RWPE2 (cell line): ENCODE measurements around the gene MAGEB3.

Experiments
- ATAC-seq: fragments of 200-7000 bp; cut with Tn5 transposase; 3 replicates; pipeline ENCODE4 v1.9.1; 2021; ENCODE audit warnings: low read depth
- DNase-seq: peaks from one replicate; pipeline ENCODE4 v3.0.0-alpha.2; 2020; ENCODE audit warnings: low spot score
- H3K27ac ChIP-seq: fragments of 450-650 bp; 2 replicates; pipeline ENCODE4 v1.5.1; 2017; ENCODE audit warnings: mild to moderate bottlenecking; ENCODE audit not compliant: poor library complexity, severe bottlenecking
- H3K27me3 ChIP-seq: fragments of 250-450 bp; sonication (Bioruptor Pico); 2 replicates; pipeline ENCODE4 v1.5.1; 2021; ENCODE audit warnings: mild to moderate bottlenecking, moderate library complexity; ENCODE audit not compliant: insufficient read depth, poor library complexity, severe bottlenecking
- H3K36me3 ChIP-seq: fragments of 250-450 bp; sonication (Bioruptor Pico); 2 replicates; pipeline ENCODE4 v1.5.1; 2020; ENCODE audit warnings: low read depth, mild to moderate bottlenecking, moderate library complexity
- H3K4me1 ChIP-seq: fragments of 250-450 bp; sonication (Bioruptor Pico); 2 replicates; pipeline ENCODE4 v1.5.1; 2021; ENCODE audit warnings: mild to moderate bottlenecking, moderate library complexity; ENCODE audit not compliant: insufficient read depth, poor library complexity, severe bottlenecking
- H3K4me3 ChIP-seq: fragments of 250-450 bp; sonication (Bioruptor Pico); 2 replicates; pipeline ENCODE4 v1.5.1; 2021; ENCODE audit warnings: mild to moderate bottlenecking, moderate library complexity; ENCODE audit not compliant: severe bottlenecking
- H3K9me3 ChIP-seq: fragments of 250-450 bp; sonication (Bioruptor Pico); 2 replicates; pipeline ENCODE4 v1.5.1; 2021; ENCODE audit warnings: mild to moderate bottlenecking, moderate library complexity; ENCODE audit not compliant: severe bottlenecking
- TF ChIP-seq, protein P1 (sequence below): fragments of 450-650 bp; IDR thresholded peaks from one replicate; pipeline ENCODE4 v1.5.1; 2017; ENCODE audit warnings: mild to moderate bottlenecking, moderate library complexity; ENCODE audit not compliant: poor library complexity, severe bottlenecking

Gene MAGEB3

DNA sequence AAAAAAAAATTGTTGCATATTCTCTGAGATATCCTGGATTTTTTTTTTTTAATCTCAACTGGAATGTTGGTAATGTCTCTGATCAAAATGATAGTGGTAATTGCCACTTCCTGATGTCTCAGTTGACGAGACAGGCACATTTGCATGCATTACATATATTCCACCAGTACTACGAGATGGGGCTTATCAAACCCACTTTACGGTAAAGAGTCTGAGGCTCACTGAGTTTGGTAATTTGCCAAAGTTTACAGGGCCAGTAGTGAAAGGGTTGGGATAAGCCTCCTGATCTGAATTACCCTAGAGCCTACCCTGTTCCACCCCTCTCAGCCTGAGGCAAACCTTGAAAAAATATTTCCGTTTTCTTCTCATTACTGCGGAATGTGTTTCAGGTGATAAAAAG, 9.8 kb upstream of the MAGEB3 start:
- Histone ChIP-seq H3K27me3 (no peaks in the 10 kb centered on the region), H3K4me1 (no peaks in the 10 kb centered on the region), H3K9me3 (no peaks in the 10 kb centered on the region), H3K4me3 (no peak overlapping the region), H3K36me3 (no peaks in the 10 kb centered on the region), H3K27ac (no peak overlapping the region)
- DNase-seq, result no peak
- TF ChIP-seq, protein P1, sequence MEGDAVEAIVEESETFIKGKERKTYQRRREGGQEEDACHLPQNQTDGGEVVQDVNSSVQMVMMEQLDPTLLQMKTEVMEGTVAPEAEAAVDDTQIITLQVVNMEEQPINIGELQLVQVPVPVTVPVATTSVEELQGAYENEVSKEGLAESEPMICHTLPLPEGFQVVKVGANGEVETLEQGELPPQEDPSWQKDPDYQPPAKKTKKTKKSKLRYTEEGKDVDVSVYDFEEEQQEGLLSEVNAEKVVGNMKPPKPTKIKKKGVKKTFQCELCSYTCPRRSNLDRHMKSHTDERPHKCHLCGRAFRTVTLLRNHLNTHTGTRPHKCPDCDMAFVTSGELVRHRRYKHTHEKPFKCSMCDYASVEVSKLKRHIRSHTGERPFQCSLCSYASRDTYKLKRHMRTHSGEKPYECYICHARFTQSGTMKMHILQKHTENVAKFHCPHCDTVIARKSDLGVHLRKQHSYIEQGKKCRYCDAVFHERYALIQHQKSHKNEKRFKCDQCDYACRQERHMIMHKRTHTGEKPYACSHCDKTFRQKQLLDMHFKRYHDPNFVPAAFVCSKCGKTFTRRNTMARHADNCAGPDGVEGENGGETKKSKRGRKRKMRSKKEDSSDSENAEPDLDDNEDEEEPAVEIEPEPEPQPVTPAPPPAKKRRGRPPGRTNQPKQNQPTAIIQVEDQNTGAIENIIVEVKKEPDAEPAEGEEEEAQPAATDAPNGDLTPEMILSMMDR, result no peak
- ATAC-seq, result no peak

DNA sequence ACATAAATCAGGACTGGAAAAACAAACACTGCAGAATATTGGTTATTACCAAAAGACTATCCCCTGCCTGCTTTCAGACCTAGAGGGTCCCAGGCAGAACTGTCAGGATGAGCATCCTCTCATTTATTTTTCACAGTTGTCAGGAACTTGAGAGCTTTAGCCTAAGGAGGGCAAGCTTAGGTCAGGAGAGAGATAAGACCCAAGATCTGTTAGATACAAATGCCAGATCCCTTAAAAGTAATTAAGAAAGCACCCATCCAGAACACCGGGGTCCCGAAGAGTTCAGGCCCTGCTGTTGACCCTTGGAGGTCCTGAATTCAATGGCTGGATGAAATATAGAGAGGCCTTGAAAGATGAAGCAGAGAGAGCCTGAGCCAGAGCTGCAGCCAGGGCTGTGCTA, 5.9 kb upstream of the MAGEB3 start:
- TF ChIP-seq, protein P1, result no peak
- no peak overlapping the region for H3K4me3 ChIP-seq
- no peaks in the 10 kb centered on the region for H3K36me3 ChIP-seq
- ATAC-seq (no peak), DNase-seq (no peak)
- H3K9me3 ChIP-seq, result no peaks in the 10 kb centered on the region
- H3K4me1 ChIP-seq, result no peaks in the 10 kb centered on the region
- no peak overlapping the region for H3K27ac ChIP-seq
- no peaks in the 10 kb centered on the region for H3K27me3 ChIP-seq

DNA sequence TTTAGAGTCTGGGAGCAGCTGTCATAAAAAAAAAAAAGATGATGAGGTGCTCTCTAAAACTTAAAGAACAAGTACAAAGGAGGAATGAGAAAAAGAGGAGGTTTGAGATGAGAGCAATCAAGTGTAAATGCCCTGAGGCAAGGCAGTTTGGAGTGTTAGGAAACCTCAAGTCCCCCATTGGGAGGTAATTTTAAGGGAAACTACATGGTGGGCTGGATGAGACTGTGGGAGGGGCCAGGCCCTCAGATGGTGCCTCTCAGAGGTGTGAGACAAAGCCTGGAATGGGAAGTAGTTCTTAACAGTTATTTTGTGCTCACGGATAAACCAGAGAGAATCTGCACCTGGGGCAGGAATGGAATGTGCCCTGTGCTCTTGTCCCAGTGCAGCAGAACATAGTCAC, 1.9 kb upstream of the MAGEB3 start:
- no peak overlapping the region for H3K4me3 ChIP-seq
- H3K9me3 ChIP-seq, result no peaks in the 10 kb centered on the region
- DNase-seq, result no peak
- no peaks in the 10 kb centered on the region for H3K27me3 ChIP-seq
- ATAC-seq, result no peak
- no peak overlapping the region for H3K27ac ChIP-seq
- no peaks in the 10 kb centered on the region for H3K36me3 ChIP-seq
- TF ChIP-seq, protein P1, result no peak
- H3K4me1 ChIP-seq, result no peaks in the 10 kb centered on the region

DNA sequence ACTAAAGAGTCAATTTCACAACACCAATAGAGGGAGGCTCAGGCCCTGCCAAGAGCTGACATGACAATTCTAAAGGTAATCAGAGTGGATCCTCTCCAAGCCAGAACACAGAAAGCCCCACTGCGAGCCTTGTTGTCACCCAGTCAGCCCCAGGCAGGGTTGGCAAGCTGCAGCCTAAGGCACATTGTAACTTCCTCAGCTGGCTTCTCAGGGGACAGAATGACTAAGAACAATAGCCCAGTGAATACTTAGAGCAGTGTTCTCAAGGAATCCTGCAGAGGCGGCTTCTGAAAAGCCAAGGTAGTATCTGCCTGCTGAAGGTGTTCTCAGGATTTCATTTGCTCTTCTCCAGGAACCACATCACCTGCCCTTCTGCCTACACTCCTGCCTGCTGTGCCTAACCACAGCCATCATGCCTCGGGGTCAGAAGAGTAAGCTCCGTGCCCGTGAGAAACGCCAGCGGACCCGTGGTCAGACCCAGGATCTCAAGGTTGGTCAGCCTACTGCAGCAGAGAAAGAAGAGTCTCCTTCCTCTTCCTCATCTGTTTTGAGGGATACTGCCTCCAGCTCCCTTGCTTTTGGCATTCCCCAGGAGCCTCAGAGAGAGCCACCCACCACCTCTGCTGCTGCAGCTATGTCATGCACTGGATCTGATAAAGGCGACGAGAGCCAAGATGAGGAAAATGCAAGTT, 11.4 kb downstream of the MAGEB3 start, which contains the start of gene MAGEB4:
Gene MAGEB4 (plus strand): TSS at position 277 of the 692 bp plus-strand sequence. CDS start 136 bp downstream, at position 413.
- Histone ChIP-seq H3K36me3 (no peaks in the 10 kb centered on the region), H3K27ac (no peak within 1 kb of the TSS), H3K4me1 (no peaks in the 10 kb centered on the region), H3K4me3 (no peak within 1 kb of the TSS), H3K27me3 (no peaks in the 10 kb centered on the region), H3K9me3 (no peaks in the 10 kb centered on the region)
- ATAC-seq (no peak), DNase-seq (no peak)
- TF ChIP-seq, protein P1, result no peak

DNA sequence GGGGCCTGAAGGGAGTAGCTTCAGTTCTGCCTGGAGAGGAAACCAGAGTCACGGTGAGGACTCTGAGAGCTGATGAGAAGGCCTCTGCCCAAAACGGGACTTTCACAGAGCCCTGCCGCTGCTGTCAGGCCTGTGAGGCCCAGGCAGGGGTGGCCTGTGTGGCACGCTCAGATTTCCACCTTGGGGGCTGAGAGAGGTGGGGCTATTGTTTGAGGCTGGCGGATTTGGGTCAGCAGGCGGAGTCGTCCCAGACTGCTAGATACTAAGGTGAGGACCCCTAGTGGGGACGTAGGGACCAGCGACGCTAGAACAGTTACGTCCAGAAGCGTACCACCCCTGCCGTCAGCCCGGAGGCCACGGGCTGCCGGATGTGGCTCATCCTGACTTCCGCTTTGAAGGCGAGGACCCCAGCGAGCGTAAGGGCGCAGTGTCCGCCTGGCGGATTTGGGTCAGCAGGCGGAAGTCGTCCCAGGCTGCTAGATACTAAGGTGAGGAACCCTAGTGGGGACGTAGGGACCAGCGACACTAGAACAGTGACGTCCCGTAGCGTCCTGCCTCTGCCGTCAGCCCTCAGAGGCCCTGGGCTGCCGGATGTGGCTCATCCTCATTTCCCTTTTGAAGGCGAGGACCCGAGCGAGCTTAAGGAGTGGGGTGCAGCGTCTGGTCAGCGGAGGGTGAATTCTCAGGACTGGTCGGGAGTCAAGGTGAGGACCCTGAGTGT, 16.5 kb downstream of the MAGEB3 start, which contains the start of gene MAGEB1:
Gene MAGEB1 (plus strand): TSS at position 378 of the 721 bp plus-strand sequence. CDS start 3,348 bp downstream, outside the sequence.
- H3K4me3 ChIP-seq, result no peak within 1 kb of the TSS
- no peak for DNase-seq
- no peaks in the 10 kb centered on the region for H3K27me3 ChIP-seq
- ATAC-seq, result no peak
- TF ChIP-seq, protein P1, result no peak
- H3K27ac ChIP-seq, result no peak within 1 kb of the TSS
- no peaks in the 10 kb centered on the region for H3K4me1 ChIP-seq
- H3K36me3 ChIP-seq, result no peaks in the 10 kb centered on the region
- H3K9me3 ChIP-seq, result no peaks in the 10 kb centered on the region
